Astrocyte (in vitro differentiated cells and primary cell): Measurements from ENCODE around the gene MCAT. TPM values are rescaled to one million over a fixed set of nuclear protein-coding genes. Genes with fewer than 3 reads are reported as not detected.

Source experiments
- DNase-seq: peaks from one replicate; pipeline ENCODE4 v3.0.0-alpha.2; 2010; ENCODE audit warnings: low read depth
- FAIRE-seq: peaks from 2 replicates; lab custom pipeline; 2011; peaks lifted over from hg19 to GRCh38; lab: Jason Lieb, UNC
- H2AFZ ChIP-seq: 2 replicates; pipeline ENCODE4 v1.6.0; 2012; ENCODE audit warnings: low read depth, low read length, inconsistent platforms
- H3K27ac ChIP-seq: 2 replicates; pipeline ENCODE4 v1.5.1; 2011; ENCODE audit warnings: low read depth, low read length, inconsistent platforms
- H3K27me3 ChIP-seq: 2 replicates; pipeline ENCODE4 v1.6.0; 2011; ENCODE audit warnings: low read length, inconsistent platforms; ENCODE audit not compliant: insufficient read depth
- H3K36me3 ChIP-seq: 2 replicates; pipeline ENCODE4 v1.5.1; 2011; ENCODE audit warnings: low read length, inconsistent platforms; ENCODE audit not compliant: insufficient read depth
- H3K4me1 ChIP-seq: 2 replicates; pipeline ENCODE4 v1.5.1; 2011; ENCODE audit warnings: low read length, inconsistent platforms; ENCODE audit not compliant: insufficient read depth
- H3K4me2 ChIP-seq: 2 replicates; pipeline ENCODE4 v1.6.0; 2012; ENCODE audit warnings: low read length, inconsistent platforms
- H3K4me3 ChIP-seq: 2 replicates; pipeline ENCODE4 v1.5.1; 2011; ENCODE audit warnings: low read depth, mild to moderate bottlenecking, low read length, inconsistent platforms; ENCODE audit not compliant: insufficient read depth
- H3K79me2 ChIP-seq: 2 replicates; pipeline ENCODE4 v1.6.0; 2012; ENCODE audit warnings: mild to moderate bottlenecking, low read length, inconsistent platforms; ENCODE audit not compliant: insufficient read depth
- H3K9ac ChIP-seq: 2 replicates; pipeline ENCODE4 v1.6.0; 2012; ENCODE audit warnings: mild to moderate bottlenecking, low read length, inconsistent platforms
- H3K9me3 ChIP-seq: 2 replicates; pipeline ENCODE4 v1.5.1; 2012; ENCODE audit warnings: low read depth, mild to moderate bottlenecking, low read length, inconsistent platforms; ENCODE audit not compliant: insufficient read depth
- H4K20me1 ChIP-seq: 2 replicates; pipeline ENCODE4 v1.6.0; 2012; ENCODE audit warnings: low read length, inconsistent platforms; ENCODE audit not compliant: insufficient read depth
- H3K27ac Mint-ChIP-seq: one replicate; pipeline ENCODE4 v1.8.0; 2021; ENCODE audit warnings: mild to moderate bottlenecking, mixed read lengths; ENCODE audit not compliant: unreplicated experiment
- H3K27me3 Mint-ChIP-seq: one replicate; pipeline ENCODE4 v1.8.0; 2021; ENCODE audit warnings: low read depth, mixed read lengths; ENCODE audit not compliant: unreplicated experiment
- H3K36me3 Mint-ChIP-seq: one replicate; pipeline ENCODE4 v1.8.0; 2021; ENCODE audit warnings: low read depth, mixed read lengths; ENCODE audit not compliant: unreplicated experiment
- H3K4me1 Mint-ChIP-seq: one replicate; pipeline ENCODE4 v1.8.0; 2021; ENCODE audit warnings: low read depth, mixed read lengths; ENCODE audit not compliant: unreplicated experiment
- H3K4me3 Mint-ChIP-seq: one replicate; pipeline ENCODE4 v1.8.0; 2021; ENCODE audit warnings: mild to moderate bottlenecking, moderate library complexity, mixed read lengths; ENCODE audit not compliant: unreplicated experiment
- H3K9me3 Mint-ChIP-seq: one replicate; pipeline ENCODE4 v1.8.0; 2021; ENCODE audit warnings: mild to moderate bottlenecking, mixed read lengths; ENCODE audit not compliant: unreplicated experiment
- CTCF ChIP-seq: IDR thresholded peaks from 2 replicates; pipeline ENCODE4 v1.5.1; 2011; ENCODE audit warnings: low read depth, mild to moderate bottlenecking, inconsistent platforms, low read length, moderate library complexity; ENCODE audit not compliant: insufficient read depth
- EZH2 ChIP-seq: IDR thresholded peaks from 2 replicates; pipeline ENCODE4 v1.6.1; 2012; ENCODE audit warnings: mild to moderate bottlenecking, low read length, inconsistent platforms; ENCODE audit not compliant: insufficient read depth
- total RNA-seq: library from RNA; stranded (reverse); gene quantifications from 2 replicates; pipeline ENCODE4 v1.2.1, GENCODE V29; 2021

MCAT gene
- total RNA-seq, 1 donor from 2014 or later = 15.1 TPM

GRCh38 chr22:43154887-43155536 lies 11.8 kb upstream of the MCAT start:
- H3K27me3 Mint-ChIP-seq = peaks cover 2% of the 10 kb centered on the region
- no peak overlapping the region for H3K27ac Mint-ChIP-seq
- no peak for FAIRE-seq
- H2AFZ ChIP-seq = no peak overlapping the region
- no peak overlapping the region for H3K4me3 Mint-ChIP-seq
- DNase-seq = no peak
- H3K36me3 Mint-ChIP-seq = peaks cover 2% of the 10 kb centered on the region
- H3K9ac ChIP-seq = no peak overlapping the region
- peaks cover 64% of the 10 kb centered on the region for H4K20me1 ChIP-seq
- H3K27ac ChIP-seq = no peak overlapping the region
- H3K9me3 Mint-ChIP-seq = no peaks in the 10 kb centered on the region
- H3K4me1 Mint-ChIP-seq = peaks cover 4% of the 10 kb centered on the region
- no peaks in the 10 kb centered on the region for H3K9me3 ChIP-seq
- no peak for TF ChIP-seq CTCF
- TF ChIP-seq EZH2 = no peak
- no peak overlapping the region for H3K4me2 ChIP-seq
- peaks cover 83% of the 10 kb centered on the region for H3K79me2 ChIP-seq
- no peak overlapping the region for H3K4me3 ChIP-seq
- no peaks in the 10 kb centered on the region for H3K27me3 ChIP-seq
- peaks cover 9% of the 10 kb centered on the region for H3K4me1 ChIP-seq
- H3K36me3 ChIP-seq = no peaks in the 10 kb centered on the region

- Histone ChIP-seq H3K9me3 (no peaks in the 10 kb centered on the region), H3K4me1 (peaks cover 9% of the 10 kb centered on the region), H3K27ac (no peak overlapping the region), H3K9ac (no peak overlapping the region), H3K4me3 (no peak overlapping the region), H3K27me3 (no peaks in the 10 kb centered on the region), H3K36me3 (no peaks in the 10 kb centered on the region), H4K20me1 (peaks cover 53% of the 10 kb centered on the region), H3K79me2 (peaks cover 73% of the 10 kb centered on the region), H2AFZ (no peak overlapping the region), H3K4me2 (peak overlapping the region; percentile 74)
- no peak overlapping the region for H3K27ac Mint-ChIP-seq
- no peaks in the 10 kb centered on the region for H3K9me3 Mint-ChIP-seq
- H3K4me1 Mint-ChIP-seq = peaks cover 4% of the 10 kb centered on the region
- no peak for DNase-seq
- H3K36me3 Mint-ChIP-seq = peaks cover 2% of the 10 kb centered on the region
- TF ChIP-seq CTCF (no peak), EZH2 (no peak)
- no peak for FAIRE-seq
- H3K4me3 Mint-ChIP-seq = peak overlapping the region; percentile 16
- H3K27me3 Mint-ChIP-seq = peaks cover 2% of the 10 kb centered on the region
These were observed 10.7 kb upstream of the MCAT start for GRCh38 chr22:43153899-43154298.
